ENCODE data around the gene GBF1.

GBF1 gene

DNA sequence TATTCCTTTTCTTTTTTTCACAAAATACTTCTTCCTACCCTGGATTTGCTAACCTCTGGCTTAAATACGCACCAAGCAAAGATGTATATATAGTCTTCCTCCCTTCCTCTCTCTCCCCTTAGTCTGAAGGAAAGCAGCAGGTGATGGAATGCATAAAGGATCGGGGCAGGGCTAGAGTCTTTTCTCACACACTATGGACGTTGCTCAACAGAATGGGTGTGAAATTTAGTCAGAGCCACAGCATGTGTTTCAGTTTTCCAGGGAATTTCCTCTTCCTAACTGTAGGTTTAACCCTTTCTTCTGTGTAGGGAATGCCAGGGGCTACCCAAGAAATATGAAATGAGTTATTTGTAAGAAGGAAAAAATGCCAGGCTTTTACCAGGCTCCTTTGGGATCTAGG lies 78.7 kb downstream of the GBF1 start:
- no peak for DNase-seq (ENCODE audit: low read depth)
- TF ChIP-seq, protein P1, sequence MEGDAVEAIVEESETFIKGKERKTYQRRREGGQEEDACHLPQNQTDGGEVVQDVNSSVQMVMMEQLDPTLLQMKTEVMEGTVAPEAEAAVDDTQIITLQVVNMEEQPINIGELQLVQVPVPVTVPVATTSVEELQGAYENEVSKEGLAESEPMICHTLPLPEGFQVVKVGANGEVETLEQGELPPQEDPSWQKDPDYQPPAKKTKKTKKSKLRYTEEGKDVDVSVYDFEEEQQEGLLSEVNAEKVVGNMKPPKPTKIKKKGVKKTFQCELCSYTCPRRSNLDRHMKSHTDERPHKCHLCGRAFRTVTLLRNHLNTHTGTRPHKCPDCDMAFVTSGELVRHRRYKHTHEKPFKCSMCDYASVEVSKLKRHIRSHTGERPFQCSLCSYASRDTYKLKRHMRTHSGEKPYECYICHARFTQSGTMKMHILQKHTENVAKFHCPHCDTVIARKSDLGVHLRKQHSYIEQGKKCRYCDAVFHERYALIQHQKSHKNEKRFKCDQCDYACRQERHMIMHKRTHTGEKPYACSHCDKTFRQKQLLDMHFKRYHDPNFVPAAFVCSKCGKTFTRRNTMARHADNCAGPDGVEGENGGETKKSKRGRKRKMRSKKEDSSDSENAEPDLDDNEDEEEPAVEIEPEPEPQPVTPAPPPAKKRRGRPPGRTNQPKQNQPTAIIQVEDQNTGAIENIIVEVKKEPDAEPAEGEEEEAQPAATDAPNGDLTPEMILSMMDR (IDR thresholded peaks at IDR 0.05; ENCODE audit: low read depth, low read length, missing control alignments): no peak

GRCh38 chr10:102326031-102326430 lies 80.7 kb downstream of the GBF1 start:
- TF ChIP-seq, protein P1 (IDR thresholded peaks at IDR 0.05; ENCODE audit: low read depth, low read length, missing control alignments): no peak
- H3K4me3 ChIP-seq (ENCODE audit: low read depth, low read length): no peak overlapping the region
- no peak for DNase-seq (ENCODE audit: low read depth)

More for the DNA sequence above, 78.7 kb downstream of the GBF1 start:
- no peak overlapping the region for H3K4me3 ChIP-seq (ENCODE audit: low read depth, low read length)

GRCh38 chr10:102327002-102327401 lies 81.7 kb downstream of the GBF1 start:
- no peak overlapping the region for H3K4me3 ChIP-seq (ENCODE audit: low read depth, low read length)
- TF ChIP-seq, protein P1 (IDR thresholded peaks at IDR 0.05; ENCODE audit: low read depth, low read length, missing control alignments): no peak
- no peak for DNase-seq (ENCODE audit: low read depth)

DNA sequence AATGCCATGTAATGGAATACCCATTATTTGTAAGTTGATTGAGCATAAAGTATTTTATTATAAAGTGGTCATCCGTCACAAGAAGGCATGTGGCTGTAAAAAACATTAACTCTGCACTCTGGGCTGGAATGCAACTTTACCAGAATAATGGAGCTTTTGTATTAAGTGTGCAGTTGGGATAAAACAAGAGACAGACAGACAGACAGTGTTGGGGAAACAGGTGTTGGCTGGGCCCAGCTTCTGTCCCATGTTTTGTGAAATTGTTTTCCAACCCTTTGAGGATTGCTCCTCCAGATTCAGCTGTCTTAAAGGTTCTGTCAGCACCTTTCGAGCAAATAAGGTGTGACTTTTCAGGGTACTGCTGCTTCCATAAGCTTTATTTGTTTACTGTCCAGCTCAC lies 82.3 kb downstream of the GBF1 start:
- H3K4me3 ChIP-seq (ENCODE audit: low read depth, low read length): no peak overlapping the region
- DNase-seq (ENCODE audit: low read depth): no peak
- TF ChIP-seq, protein P1 (IDR thresholded peaks at IDR 0.05; ENCODE audit: low read depth, low read length, missing control alignments): no peak

DNA sequence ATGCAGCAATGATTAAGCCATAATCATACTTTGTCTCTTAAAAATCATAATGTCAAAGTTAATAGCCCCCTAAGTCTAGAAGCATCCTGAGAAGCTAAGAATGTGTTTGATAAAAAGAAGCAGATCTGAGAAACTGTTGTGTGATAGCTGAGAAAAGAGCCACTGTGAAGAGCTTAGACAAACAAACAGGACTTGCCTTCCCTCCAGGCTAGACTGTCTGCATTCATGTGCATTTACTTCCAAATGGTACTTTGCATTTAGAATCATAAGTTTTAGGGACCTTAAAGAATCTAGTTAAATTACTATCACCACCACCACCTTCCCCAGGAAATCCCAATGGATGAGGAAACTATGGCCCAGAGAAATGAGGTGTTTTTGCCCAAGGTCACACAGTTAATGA lies 87.4 kb downstream of the GBF1 start:
- H3K4me3 ChIP-seq (ENCODE audit: low read depth, low read length): no peak overlapping the region
- no peak for DNase-seq (ENCODE audit: low read depth)
- TF ChIP-seq, protein P1 (IDR thresholded peaks at IDR 0.05; ENCODE audit: low read depth, low read length, missing control alignments): no peak

DNA sequence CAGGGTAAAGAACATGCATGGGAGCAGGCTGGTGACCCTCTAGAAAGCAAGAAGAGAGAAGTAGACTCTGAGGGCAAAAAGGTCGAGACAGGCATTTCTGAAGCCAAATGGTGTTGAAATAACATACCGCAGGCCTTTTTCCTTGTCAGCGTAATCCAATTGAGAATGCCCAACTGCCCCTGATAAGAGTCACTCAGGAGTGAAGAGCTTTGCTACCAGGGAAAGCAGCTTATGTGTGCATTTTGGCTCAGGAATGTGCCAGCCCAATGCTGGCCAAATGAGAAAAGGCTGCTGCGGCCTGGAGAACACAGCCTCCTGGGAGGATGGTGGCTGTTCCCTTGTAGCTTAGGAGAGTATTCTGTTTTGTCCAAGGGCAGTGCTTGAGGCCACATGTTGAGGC lies 88.8 kb downstream of the GBF1 start:
- TF ChIP-seq, protein P1 (IDR thresholded peaks at IDR 0.05; ENCODE audit: low read depth, low read length, missing control alignments): no peak
- no peak overlapping the region for H3K4me3 ChIP-seq (ENCODE audit: low read depth, low read length)
- no peak for DNase-seq (ENCODE audit: low read depth)

DNA sequence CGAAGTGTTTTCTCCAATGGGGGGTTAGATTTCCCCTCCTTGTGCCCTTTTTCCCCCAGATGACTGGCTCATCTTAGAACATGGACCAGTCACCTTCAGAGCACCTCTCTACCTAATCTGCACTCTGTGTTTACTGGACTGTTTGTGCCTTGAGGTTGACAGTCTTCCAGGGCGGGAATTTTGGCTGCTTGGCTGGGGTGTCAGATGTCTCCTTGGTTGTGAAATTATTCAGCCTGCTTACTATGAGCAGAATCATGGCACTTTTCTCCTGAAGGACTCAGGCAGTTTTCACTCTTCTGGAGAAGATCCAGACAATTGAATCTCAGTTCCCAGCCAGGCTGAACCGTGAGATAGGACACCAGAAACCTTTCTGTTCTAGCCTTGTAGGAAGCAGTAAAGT lies 89.9 kb downstream of the GBF1 start:
- no peak for DNase-seq (ENCODE audit: low read depth)
- H3K4me3 ChIP-seq (ENCODE audit: low read depth, low read length): no peak overlapping the region
- TF ChIP-seq, protein P1 (IDR thresholded peaks at IDR 0.05; ENCODE audit: low read depth, low read length, missing control alignments): no peak
